Peyer's patch (tissue), 4 donors: ENCODE results near the gene MOCS3.

Experiments used
- POLR2A ChIP-seq, 2 donors: fragments of 450-650 bp; IDR thresholded peaks; one replicate each; pipeline ENCODE4 v1.5.1; 2017; ENCODE audit warnings: antibody characterized with exemption in 2 of 2, mild to moderate bottlenecking in 2 of 2, moderate library complexity in 2 of 2
- TF ChIP-seq, protein P1 (sequence below), 6 experiments: fragments of 450-650 bp in 4 of 6; fragments of 200-600 bp in 2 of 6; sonication (generic) in 1 of 6; IDR thresholded peaks; one replicate each; pipeline ENCODE4 v1.5.1; 2017 to 2019; ENCODE audit warnings: antibody characterized with exemption in 6 of 6, mild to moderate bottlenecking in 3 of 6, moderate library complexity in 1 of 6

DNA sequence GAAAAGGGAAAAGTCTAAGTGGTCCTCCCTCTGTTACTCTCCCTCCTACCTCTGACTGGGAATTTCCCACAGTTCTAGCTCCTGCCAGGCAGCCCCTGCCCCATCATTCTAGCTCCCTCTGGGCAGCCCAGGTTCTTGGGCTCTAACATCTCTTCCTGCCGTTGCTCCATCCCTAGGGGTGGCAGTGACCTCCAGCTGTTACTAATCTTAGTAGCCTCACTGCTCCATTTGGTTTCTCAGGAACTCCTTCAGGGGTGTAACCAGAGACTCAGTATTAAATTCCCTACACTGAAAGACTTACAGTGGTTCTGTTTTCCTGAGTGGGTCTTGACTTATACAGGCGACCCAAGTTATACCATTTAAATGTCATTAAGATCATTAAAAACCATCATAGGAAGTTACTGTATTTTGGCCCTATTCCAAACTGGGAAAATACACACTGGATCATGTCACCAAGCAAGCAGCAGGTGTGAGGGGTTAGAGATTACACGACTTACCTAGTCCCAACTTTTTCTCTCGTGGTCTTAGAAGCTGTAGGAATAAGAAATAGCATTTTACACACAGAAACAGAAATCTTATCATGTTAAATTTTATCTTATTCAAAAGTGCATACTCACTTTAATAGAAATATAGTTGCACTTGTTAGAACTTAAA is 10.4 kb upstream of the MOCS3 start:
- TF ChIP-seq POLR2A (IDR thresholded peaks at IDR 0.05): no peak
- TF ChIP-seq, protein P1, sequence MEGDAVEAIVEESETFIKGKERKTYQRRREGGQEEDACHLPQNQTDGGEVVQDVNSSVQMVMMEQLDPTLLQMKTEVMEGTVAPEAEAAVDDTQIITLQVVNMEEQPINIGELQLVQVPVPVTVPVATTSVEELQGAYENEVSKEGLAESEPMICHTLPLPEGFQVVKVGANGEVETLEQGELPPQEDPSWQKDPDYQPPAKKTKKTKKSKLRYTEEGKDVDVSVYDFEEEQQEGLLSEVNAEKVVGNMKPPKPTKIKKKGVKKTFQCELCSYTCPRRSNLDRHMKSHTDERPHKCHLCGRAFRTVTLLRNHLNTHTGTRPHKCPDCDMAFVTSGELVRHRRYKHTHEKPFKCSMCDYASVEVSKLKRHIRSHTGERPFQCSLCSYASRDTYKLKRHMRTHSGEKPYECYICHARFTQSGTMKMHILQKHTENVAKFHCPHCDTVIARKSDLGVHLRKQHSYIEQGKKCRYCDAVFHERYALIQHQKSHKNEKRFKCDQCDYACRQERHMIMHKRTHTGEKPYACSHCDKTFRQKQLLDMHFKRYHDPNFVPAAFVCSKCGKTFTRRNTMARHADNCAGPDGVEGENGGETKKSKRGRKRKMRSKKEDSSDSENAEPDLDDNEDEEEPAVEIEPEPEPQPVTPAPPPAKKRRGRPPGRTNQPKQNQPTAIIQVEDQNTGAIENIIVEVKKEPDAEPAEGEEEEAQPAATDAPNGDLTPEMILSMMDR (IDR thresholded peaks at IDR 0.05): no peak
